K562 treated with DMSO at 1 percent for 12 hours (cell line): Measurements from ENCODE around the gene C17orf113. TPM values are rescaled to one million over a fixed set of nuclear protein-coding genes. Genes with fewer than 3 reads are reported as not detected.

Experiments
- total RNA-seq: library from RNA; unstranded; fragments of 300-600 nt; gene quantifications from 2 replicates; pipeline ENCODE4 v1.2.3, GENCODE V29; 2022; ENCODE audit not compliant: insufficient read depth

The C17orf113 gene
- 2.0 and 2.4 TPM in 2 replicates for total RNA-seq

GRCh38 chr17:42050393-42051012, at the start of gene C17orf113:
C17orf113 (minus strand) TSS chr17:42050601; CDS start chr17:42043376, 7,225 bp downstream.

GRCh38 chr17:42097691-42098631, 47.6 kb upstream of the C17orf113 start, which contains the start of gene ZNF385C:
ZNF385C (minus strand) TSS chr17:42098473; CDS start chr17:42063056, 35,417 bp downstream.

GRCh38 chr17:42019509-42020404, 30.6 kb downstream of the C17orf113 start, which contains the start of gene NKIRAS2:
NKIRAS2 (plus strand) TSS chr17:42020090; CDS start chr17:42021578, 1,488 bp downstream.

GRCh38 chr17:42016941-42017865, 33.2 kb downstream of the C17orf113 start, which contains the start of gene DNAJC7:
DNAJC7 (minus strand) TSS chr17:42017439; CDS start chr17:42017416, 23 bp downstream.

Other genes with a start within 250 kb of the C17orf113 start
- 2.8 and 4.4 TPM in 2 replicates for gene P3H4, start 238.7 kb downstream of the C17orf113 start, total RNA-seq
- 0.90 and 3.6 TPM in 2 replicates for gene FKBP10, start 237.6 kb downstream of the C17orf113 start, total RNA-seq
- 83.3 and 95.7 TPM in 2 replicates for gene NT5C3B, start 214.4 kb downstream of the C17orf113 start, total RNA-seq
- not detected in 2 replicates for gene KLHL10, start 212.8 kb downstream of the C17orf113 start, total RNA-seq
- gene KLHL11, start 185.2 kb downstream of the C17orf113 start, total RNA-seq, result 2.3 and 6.1 TPM in 2 replicates
- 42.0 and 106 TPM in 2 replicates for gene ACLY, start 131.7 kb downstream of the C17orf113 start, total RNA-seq
- 0.36 and 1.4 TPM in 2 replicates for gene ODAD4, start 120.0 kb downstream of the C17orf113 start, total RNA-seq
- gene CNP, start 83.8 kb downstream of the C17orf113 start, total RNA-seq, result 34.5 and 50.2 TPM in 2 replicates
- gene DNAJC7, start 33.2 kb downstream of the C17orf113 start, total RNA-seq, result 88.5 and 114 TPM in 2 replicates
- gene NKIRAS2, start 30.5 kb downstream of the C17orf113 start, total RNA-seq, result 60.7 and 119 TPM in 2 replicates
- gene ZNF385C, start 47.9 kb upstream of the C17orf113 start, total RNA-seq, result 0.73 and 1.8 TPM in 2 replicates
- 2.9 and 4.3 TPM in 2 replicates for gene DHX58, start 62.1 kb upstream of the C17orf113 start, total RNA-seq
- 16.9 and 35.3 TPM in 2 replicates for gene KAT2A, start 70.8 kb upstream of the C17orf113 start, total RNA-seq
- 1.1 TPM in 1 of 2 replicates, not detected in the other for gene HSPB9, start 72.2 kb upstream of the C17orf113 start, total RNA-seq
- 117 and 137 TPM in 2 replicates for gene RAB5C, start 104.4 kb upstream of the C17orf113 start, total RNA-seq
- gene KCNH4, start 130.5 kb upstream of the C17orf113 start, total RNA-seq, result not detected in 2 replicates
- not detected in 2 replicates for gene HCRT, start 134.9 kb upstream of the C17orf113 start, total RNA-seq
- 15.5 and 21.4 TPM in 2 replicates for gene GHDC, start 143.9 kb upstream of the C17orf113 start, total RNA-seq
- gene STAT5B, start 225.8 kb upstream of the C17orf113 start, total RNA-seq, result 33.7 and 83.5 TPM in 2 replicates
- 51.5 and 84.7 TPM in 2 replicates for gene STAT5A, start 237.9 kb upstream of the C17orf113 start, total RNA-seq